Neural cell (in vitro differentiated cells): ENCODE data around the gene PSEN1. TPM values are rescaled to one million over a fixed set of nuclear protein-coding genes. Genes with fewer than 3 reads are reported as not detected.

Source experiments
- H2AFZ ChIP-seq: fragments of 200-600, 300-800 bp; sonication (generic), shearing (Covaris generic); 2 replicates; pipeline ENCODE4 v1.6.0; 2014; ENCODE audit warnings: low read depth, mild to moderate bottlenecking, antibody characterized with exemption, low read length, moderate library complexity
- H3F3A ChIP-seq: fragments of 200-600 bp; shearing (Covaris generic); 2 replicates; pipeline ENCODE4 v1.6.1; 2016; ENCODE audit warnings: mild to moderate bottlenecking, moderate library complexity, mixed read lengths, antibody characterized with exemption, low read length; ENCODE audit not compliant: insufficient read depth, poor library complexity, severe bottlenecking
- H3K27ac ChIP-seq: fragments of 200-600, 300-800 bp; sonication (generic), shearing (Covaris generic); 2 replicates; pipeline ENCODE4 v1.5.1; 2014; ENCODE audit warnings: mild to moderate bottlenecking, low read length, moderate library complexity
- H3K27me3 ChIP-seq: fragments of 300-800, 200-600 bp; sonication (generic), shearing (Covaris generic); 2 replicates; pipeline ENCODE4 v1.6.0; 2014; ENCODE audit warnings: mild to moderate bottlenecking, low read depth, low read length, moderate library complexity; ENCODE audit not compliant: insufficient read depth
- H3K36me3 ChIP-seq: fragments of 300-800, 200-600 bp; sonication (generic), shearing (Covaris generic); 2 replicates; pipeline ENCODE4 v1.5.1; 2014; ENCODE audit warnings: mild to moderate bottlenecking, antibody characterized with exemption, low read length, moderate library complexity; ENCODE audit not compliant: insufficient read depth
- H3K4me2 ChIP-seq: fragments of 300-800, 200-600 bp; sonication (generic), shearing (Covaris generic); 2 replicates; pipeline ENCODE4 v1.6.0; 2014; ENCODE audit warnings: mild to moderate bottlenecking, low read length
- H3K4me3 ChIP-seq: fragments of 300-800, 200-600 bp; sonication (generic), shearing (Covaris generic); 2 replicates; pipeline ENCODE4 v1.5.1; 2014; ENCODE audit warnings: mild to moderate bottlenecking, low read length, moderate library complexity
- H3K79me2 ChIP-seq: fragments of 200-600 bp; shearing (Covaris generic); replicated peaks from 2 replicates; pipeline ENCODE4 v1.6.0; 2014; ENCODE audit warnings: mild to moderate bottlenecking, low read length, moderate library complexity; ENCODE audit not compliant: insufficient read depth
- H3K9ac ChIP-seq: fragments of 300-800, 200-600 bp; sonication (generic), shearing (Covaris generic); 2 replicates; pipeline ENCODE4 v1.6.1; 2016; ENCODE audit warnings: mild to moderate bottlenecking, low read length, mixed read lengths
- H3K9me2 ChIP-seq: fragments of 200-600 bp; shearing (Covaris generic); 2 replicates; pipeline ENCODE4 v1.6.1; 2016; ENCODE audit warnings: mild to moderate bottlenecking, low read length, mixed read lengths; ENCODE audit not compliant: insufficient read depth
- H3K9me3 ChIP-seq: fragments of 200-600, 300-800 bp; sonication (generic), shearing (Covaris generic); 2 replicates; pipeline ENCODE4 v1.6.1; 2016; ENCODE audit warnings: mild to moderate bottlenecking, mixed run types, low read length, moderate library complexity, mixed read lengths
- H4K20me1 ChIP-seq: fragments of 200-600 bp; shearing (Covaris generic); 2 replicates; pipeline ENCODE4 v1.6.1; 2016; ENCODE audit warnings: mild to moderate bottlenecking, mixed run types; ENCODE audit not compliant: insufficient read depth
- CTCF ChIP-seq: fragments of 450-650 bp; IDR thresholded peaks from 2 replicates; pipeline ENCODE4 v1.5.1; 2014; ENCODE audit warnings: antibody characterized with exemption, mild to moderate bottlenecking, moderate library complexity; ENCODE audit not compliant: poor library complexity, severe bottlenecking
- EP300 ChIP-seq: fragments of 450-650 bp; conservative IDR thresholded peaks from 2 replicates; pipeline ENCODE4 v1.6.1; 2014; ENCODE audit warnings: antibody characterized with exemption, mild to moderate bottlenecking, moderate library complexity; ENCODE audit not compliant: poor library complexity, severe bottlenecking
- EZH2 ChIP-seq: fragments of 200-600, 300-800 bp; shearing (Covaris generic), sonication (generic); IDR thresholded peaks from 2 replicates; pipeline ENCODE4 v1.6.1; 2014; ENCODE audit warnings: antibody characterized with exemption, low read length, borderline replicate concordance, mild to moderate bottlenecking; ENCODE audit not compliant: insufficient read depth, poor library complexity, severe bottlenecking
- MXI1 ChIP-seq: fragments of 450-650 bp; conservative IDR thresholded peaks from 2 replicates; pipeline ENCODE4 v1.6.1; 2014; ENCODE audit warnings: antibody characterized with exemption, mild to moderate bottlenecking; ENCODE audit not compliant: poor library complexity, severe bottlenecking
- POLR2AphosphoS5 ChIP-seq: IDR thresholded peaks from 2 replicates; pipeline ENCODE4 v1.6.1; 2012
- RAD21 ChIP-seq: fragments of 450-650 bp; conservative IDR thresholded peaks from 2 replicates; pipeline ENCODE4 v1.6.1; 2014; ENCODE audit warnings: antibody characterized with exemption, mild to moderate bottlenecking, moderate library complexity
- SMC3 ChIP-seq: fragments of 450-650 bp; conservative IDR thresholded peaks from 2 replicates; pipeline ENCODE4 v1.6.1; 2014; ENCODE audit warnings: antibody characterized with exemption, mild to moderate bottlenecking, moderate library complexity; ENCODE audit not compliant: poor library complexity
- TAF1 ChIP-seq: IDR thresholded peaks from 2 replicates; pipeline ENCODE4 v1.6.1; 2012; ENCODE audit warnings: low read depth
- polyA plus RNA-seq: library from polyadenylated mRNA; depleted of rRNA; stranded (reverse); fragments of >200 nt; gene quantifications from 2 replicates; pipeline ENCODE4 v1.2.3, GENCODE V29; 2014
- TF ChIP-seq, protein P1 (sequence below): IDR thresholded peaks from 2 replicates; pipeline ENCODE4 v1.6.1; 2012; ENCODE audit warnings: borderline replicate concordance

Gene PSEN1
- polyA plus RNA-seq, 1 donor from 2014 or later: 40.3 TPM

DNA sequence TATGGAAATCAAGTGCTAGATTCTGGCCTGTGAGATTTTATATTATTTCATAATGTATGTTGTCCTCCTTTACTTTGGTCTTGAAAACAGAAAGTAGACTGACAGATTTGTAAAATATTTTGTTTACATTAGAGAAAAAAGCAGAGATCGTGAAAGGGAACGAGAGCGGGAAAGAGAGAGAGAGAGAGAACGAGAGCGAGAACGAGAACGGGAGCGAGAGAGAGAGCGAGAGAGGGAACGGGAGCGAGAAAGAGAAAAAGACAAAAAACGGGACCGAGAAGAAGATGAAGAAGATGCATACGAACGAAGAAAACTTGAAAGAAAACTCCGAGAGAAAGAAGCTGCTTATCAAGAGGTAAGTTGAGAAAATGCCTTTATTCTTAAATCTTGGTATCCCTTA is 30.6 kb upstream of the PSEN1 start:
- H3K9ac ChIP-seq: no peak overlapping the region
- TF ChIP-seq, protein P1, sequence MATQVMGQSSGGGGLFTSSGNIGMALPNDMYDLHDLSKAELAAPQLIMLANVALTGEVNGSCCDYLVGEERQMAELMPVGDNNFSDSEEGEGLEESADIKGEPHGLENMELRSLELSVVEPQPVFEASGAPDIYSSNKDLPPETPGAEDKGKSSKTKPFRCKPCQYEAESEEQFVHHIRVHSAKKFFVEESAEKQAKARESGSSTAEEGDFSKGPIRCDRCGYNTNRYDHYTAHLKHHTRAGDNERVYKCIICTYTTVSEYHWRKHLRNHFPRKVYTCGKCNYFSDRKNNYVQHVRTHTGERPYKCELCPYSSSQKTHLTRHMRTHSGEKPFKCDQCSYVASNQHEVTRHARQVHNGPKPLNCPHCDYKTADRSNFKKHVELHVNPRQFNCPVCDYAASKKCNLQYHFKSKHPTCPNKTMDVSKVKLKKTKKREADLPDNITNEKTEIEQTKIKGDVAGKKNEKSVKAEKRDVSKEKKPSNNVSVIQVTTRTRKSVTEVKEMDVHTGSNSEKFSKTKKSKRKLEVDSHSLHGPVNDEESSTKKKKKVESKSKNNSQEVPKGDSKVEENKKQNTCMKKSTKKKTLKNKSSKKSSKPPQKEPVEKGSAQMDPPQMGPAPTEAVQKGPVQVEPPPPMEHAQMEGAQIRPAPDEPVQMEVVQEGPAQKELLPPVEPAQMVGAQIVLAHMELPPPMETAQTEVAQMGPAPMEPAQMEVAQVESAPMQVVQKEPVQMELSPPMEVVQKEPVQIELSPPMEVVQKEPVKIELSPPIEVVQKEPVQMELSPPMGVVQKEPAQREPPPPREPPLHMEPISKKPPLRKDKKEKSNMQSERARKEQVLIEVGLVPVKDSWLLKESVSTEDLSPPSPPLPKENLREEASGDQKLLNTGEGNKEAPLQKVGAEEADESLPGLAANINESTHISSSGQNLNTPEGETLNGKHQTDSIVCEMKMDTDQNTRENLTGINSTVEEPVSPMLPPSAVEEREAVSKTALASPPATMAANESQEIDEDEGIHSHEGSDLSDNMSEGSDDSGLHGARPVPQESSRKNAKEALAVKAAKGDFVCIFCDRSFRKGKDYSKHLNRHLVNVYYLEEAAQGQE: no peak
- TF ChIP-seq MXI1 (no peak), POLR2AphosphoS5 (no peak), SMC3 (no peak), CTCF (no peak), RAD21 (no peak), EP300 (no peak), TAF1 (no peak), EZH2 (no peak)
- H3F3A ChIP-seq: no peaks in the 10 kb centered on the region
- H3K9me3 ChIP-seq: no peaks in the 10 kb centered on the region
- peaks cover 15% of the 10 kb centered on the region for H3K36me3 ChIP-seq
- no peaks in the 10 kb centered on the region for H3K79me2 ChIP-seq
- H4K20me1 ChIP-seq: no peaks in the 10 kb centered on the region
- H3K9me2 ChIP-seq: no peaks in the 10 kb centered on the region
- H2AFZ ChIP-seq: no peak overlapping the region
- H3K4me2 ChIP-seq: no peak overlapping the region
- no peaks in the 10 kb centered on the region for H3K27me3 ChIP-seq
- no peak overlapping the region for H3K4me3 ChIP-seq
- no peak overlapping the region for H3K27ac ChIP-seq

- Histone ChIP-seq H2AFZ (no peak overlapping the region), H3K4me3 (no peak overlapping the region), H3K79me2 (no peaks in the 10 kb centered on the region), H3K4me2 (no peak overlapping the region), H3K9me2 (no peaks in the 10 kb centered on the region), H3F3A (no peaks in the 10 kb centered on the region), H3K27me3 (no peaks in the 10 kb centered on the region), H3K9ac (no peak overlapping the region), H4K20me1 (no peaks in the 10 kb centered on the region), H3K36me3 (peaks cover 4% of the 10 kb centered on the region), H3K9me3 (no peaks in the 10 kb centered on the region), H3K27ac (no peak overlapping the region)
- no peak for TF ChIP-seq SMC3
- no peak for TF ChIP-seq MXI1
- no peak for TF ChIP-seq EP300
- no peak for TF ChIP-seq EZH2
Observed at GRCh38 chr14:73116079-73116665, 20.1 kb upstream of the PSEN1 start.
